ENCODE data around the gene MFAP2.

DNA sequence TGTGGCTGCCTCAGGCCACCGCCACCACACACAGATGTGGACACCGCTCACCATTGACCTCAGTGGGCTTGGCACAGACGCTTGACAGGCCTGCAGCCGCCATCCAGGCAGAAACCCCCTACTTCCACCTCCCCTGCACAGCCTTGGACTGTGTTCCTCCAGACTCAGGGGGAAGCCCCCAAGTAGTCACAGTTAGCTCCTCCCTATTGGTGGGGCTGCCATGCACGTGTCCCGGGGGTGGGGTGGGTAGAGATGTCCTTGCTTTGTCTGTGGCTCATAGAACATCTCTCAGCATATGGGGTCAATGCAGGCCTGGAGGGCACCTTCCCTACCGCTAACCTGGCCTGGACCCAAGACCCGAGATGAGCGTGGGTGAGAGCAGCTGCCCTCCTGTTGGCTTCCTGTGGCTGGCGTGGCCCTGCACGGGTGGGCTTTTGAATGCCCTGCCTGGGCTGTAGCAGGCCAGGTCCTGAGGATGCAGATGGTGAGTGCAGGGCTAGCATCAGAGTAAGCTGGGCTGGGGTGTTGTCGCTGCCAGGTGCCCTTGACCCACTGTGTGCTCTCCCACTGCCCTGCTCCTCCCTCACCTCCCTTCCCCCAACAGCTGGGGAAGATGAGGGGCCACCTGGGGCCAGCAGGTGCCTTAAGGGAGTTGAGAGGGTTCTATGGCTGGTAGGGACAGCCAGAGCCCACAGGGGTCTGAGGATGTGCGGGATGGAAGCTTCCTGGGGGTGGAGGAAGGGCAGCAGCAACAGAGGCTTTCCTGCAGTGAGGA is 52.5 kb downstream of the MFAP2 start:
- TF ChIP-seq, protein P1, sequence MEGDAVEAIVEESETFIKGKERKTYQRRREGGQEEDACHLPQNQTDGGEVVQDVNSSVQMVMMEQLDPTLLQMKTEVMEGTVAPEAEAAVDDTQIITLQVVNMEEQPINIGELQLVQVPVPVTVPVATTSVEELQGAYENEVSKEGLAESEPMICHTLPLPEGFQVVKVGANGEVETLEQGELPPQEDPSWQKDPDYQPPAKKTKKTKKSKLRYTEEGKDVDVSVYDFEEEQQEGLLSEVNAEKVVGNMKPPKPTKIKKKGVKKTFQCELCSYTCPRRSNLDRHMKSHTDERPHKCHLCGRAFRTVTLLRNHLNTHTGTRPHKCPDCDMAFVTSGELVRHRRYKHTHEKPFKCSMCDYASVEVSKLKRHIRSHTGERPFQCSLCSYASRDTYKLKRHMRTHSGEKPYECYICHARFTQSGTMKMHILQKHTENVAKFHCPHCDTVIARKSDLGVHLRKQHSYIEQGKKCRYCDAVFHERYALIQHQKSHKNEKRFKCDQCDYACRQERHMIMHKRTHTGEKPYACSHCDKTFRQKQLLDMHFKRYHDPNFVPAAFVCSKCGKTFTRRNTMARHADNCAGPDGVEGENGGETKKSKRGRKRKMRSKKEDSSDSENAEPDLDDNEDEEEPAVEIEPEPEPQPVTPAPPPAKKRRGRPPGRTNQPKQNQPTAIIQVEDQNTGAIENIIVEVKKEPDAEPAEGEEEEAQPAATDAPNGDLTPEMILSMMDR (conservative IDR thresholded peaks at IDR 0.05; ENCODE audit: low read depth in 2 of 2): no peak
- TF ChIP-seq POLR2AphosphoS5 (IDR thresholded peaks at IDR 0.05; ENCODE audit: low read depth) (no peak), JUNB (IDR thresholded peaks at IDR 0.05; ENCODE audit: unreplicated experiment) (no peak), EZH2 (IDR thresholded peaks at IDR 0.05; ENCODE audit: low read depth, unreplicated experiment) (no peak)
